Posterior cingulate gyrus (tissue), 11 donors: ENCODE results near the gene GEMIN4.

Source experiments
- DNase-seq, 10 donors: peaks; one replicate each; pipeline versions ENCODE4 v3.0.0 to v3.0.0-alpha.2; 2020 to 2021; ENCODE audit warnings: mixed read lengths in 3 of 10
- intact Hi-C: fragments of 100-400 bp; cut with DNase I; formaldehyde crosslinking; loops from one replicate; pipeline ENCODE4 v1.15.1; 2023

GEMIN4 gene

DNA sequence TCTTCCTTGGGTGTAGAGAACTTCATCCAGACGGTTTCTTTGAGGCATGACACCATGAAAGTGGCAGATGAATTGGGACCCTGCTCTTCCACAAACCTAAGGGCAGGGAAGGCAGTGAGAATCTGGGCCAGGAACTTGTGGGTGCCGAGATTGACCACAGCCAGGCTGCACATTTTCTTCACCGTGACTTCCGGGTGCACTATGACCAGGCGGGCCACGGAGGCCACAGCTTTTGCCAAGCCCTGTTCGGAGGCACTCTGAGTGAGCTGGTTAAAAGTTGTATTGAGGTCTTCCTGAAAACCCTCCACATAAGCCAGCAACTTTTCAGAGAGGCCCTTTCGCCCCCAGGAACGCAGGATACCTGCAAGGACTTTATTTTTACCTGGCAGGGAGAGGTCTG lies 5.9 kb downstream of the GEMIN4 start:
- peak in 1 of 10 donors; percentile 78 for DNase-seq
- intact Hi-C loops = no loop called here

GRCh38 chr17:745406-745805 lies 6.7 kb downstream of the GEMIN4 start:
- intact Hi-C loops = no loop called here

DNA sequence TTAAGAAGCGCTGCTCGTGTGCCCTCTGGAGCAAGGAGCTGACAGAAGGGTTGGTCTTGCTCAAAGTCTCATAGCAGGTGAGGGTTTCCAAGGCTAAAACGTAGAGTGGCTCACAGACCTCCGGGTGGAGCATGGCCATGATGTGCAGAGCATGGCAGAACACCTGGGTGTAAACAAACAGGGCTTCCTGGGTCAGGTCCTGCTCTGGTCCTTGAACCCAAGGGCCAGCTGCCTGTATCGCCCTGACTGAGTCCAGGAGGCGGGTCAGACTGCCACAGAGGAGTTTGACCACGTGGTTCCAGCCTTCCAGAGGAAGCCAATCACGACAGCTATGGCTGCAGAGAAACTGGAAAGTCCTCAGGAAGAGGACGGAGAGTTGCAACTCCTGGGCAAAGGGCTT lies 7.1 kb downstream of the GEMIN4 start:
- intact Hi-C loops = no loop called here
- DNase-seq = peak in 1 of 10 donors; percentile 52

More at GRCh38 chr17:745406-745805, 6.7 kb downstream of the GEMIN4 start:
- peak in 1 of 10 donors; percentile 67 for DNase-seq

DNA sequence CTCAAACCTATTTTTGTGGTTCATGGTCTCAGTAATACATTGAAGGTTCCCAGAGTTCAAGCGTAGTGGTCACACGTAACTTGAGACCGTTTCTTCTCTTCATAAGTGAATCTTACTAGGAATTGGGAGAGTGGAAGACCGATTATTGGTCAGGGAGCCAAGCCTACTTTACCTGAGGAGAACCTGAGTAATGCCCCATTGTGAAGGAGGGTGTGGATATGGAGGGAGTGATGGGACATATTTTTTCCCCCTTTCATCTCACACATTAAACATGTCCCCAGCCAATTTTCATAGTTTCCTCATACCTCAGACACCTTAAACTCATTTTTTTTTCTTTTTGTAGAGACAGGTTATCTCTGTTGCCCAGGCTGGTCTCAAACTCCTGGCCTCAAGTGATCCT lies 8.9 kb downstream of the GEMIN4 start:
- intact Hi-C loops = no loop called here
- DNase-seq = no peak

GRCh38 chr17:742147-742793 lies 9.8 kb downstream of the GEMIN4 start:
- DNase-seq = peak in 2 of 10 donors; percentile 75 to 77
- intact Hi-C loops = no loop called here

DNA sequence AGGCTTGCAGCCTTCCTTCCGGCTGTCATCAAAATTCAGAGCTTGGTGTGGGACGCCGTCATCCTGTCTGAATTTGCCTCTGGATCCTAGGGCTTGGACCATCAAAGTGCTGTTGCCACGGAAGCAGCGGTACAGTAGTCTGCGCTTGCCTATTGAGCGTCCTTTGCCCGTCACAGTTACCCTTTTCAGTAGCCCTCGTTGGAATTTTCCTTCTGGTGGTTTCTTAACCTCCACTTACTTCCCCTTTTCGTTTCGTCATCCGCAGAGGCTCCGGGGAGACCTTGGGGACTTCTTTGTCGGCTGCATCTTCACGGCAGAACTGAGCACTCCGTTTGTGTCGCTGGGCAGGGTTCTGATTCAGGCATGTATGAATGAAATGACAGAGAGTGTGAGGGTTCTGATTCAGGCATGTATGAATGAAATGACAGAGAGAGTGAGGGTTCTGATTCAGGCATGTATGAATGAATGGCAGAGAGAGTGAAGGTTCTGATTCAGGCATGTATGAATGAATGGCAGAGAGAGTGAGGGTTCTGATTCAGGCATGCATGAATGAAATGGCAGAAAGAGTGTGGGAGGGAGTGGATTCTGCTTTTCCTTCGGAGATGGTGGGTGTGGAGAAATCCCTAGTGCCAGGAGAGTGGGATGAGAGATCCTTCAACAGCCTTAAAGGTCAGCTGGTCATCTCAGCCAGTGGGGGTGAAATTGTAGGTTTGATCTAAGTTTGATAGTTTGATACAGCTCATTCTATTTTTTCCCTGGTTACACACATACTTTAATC lies 11.6 kb downstream of the GEMIN4 start:
- peak in 1 of 10 donors; percentile 67 for DNase-seq
- intact Hi-C loops = no loop called here

GRCh38 chr17:737561-738113 lies 14.4 kb downstream of the GEMIN4 start:
- intact Hi-C loops = no loop called here

GRCh38 chr17:733743-734142 lies 18.3 kb downstream of the GEMIN4 start:
- intact Hi-C loops = no loop called here
- peak in 1 of 10 donors; percentile 50 for DNase-seq

More at GRCh38 chr17:737561-738113, 14.4 kb downstream of the GEMIN4 start:
- DNase-seq = peak in 1 of 10 donors; percentile 2

DNA sequence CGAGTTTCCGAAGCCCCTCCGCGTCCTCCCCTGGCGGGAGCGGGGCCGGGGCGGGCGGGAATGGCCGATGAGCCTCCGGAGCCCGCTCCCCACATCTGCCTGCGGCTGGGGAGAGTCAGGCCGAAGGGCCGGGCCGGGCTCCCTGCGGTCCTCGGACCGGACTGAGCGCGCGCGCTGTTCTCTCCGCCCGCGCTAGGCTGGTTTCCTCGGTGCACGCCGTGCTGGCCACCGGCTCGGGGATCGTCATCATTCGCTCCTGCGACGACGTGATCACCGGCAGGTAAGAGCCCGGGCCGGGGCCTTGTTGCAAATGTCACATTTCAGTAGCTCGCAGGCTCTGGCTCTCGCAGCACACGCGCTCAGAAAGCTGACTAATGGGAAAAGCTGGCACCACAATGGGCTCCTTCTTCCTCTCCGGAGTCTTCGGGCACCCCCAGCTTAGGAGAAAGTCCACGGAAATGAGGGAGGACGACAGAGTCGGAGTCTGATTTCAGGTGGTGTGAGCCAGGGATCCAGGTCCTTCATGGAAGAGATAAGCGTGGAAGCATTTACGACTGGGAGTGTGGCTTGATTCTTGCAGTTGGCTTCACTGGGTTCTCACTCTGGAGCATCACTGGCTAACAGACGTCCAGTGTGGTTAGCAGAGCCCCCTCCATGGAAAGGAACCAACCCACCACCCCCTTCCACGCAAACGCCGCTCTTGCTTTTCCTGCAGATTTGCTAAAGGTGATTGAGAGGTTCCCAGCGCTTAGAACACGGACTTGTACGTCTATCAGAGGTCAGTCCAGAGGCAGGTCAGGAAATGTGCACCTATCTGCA lies 19.0 kb downstream of the GEMIN4 start:
- intact Hi-C loops = no loop called here
- DNase-seq = peak in 8 of 10 donors; percentile 16 to 92 (median 48)

- intact Hi-C loops = no loop called here
- peak; percentile 32 to 92 (median 53) for DNase-seq
Measured at GRCh38 chr17:732067-732901, 19.8 kb downstream of the GEMIN4 start, which contains the start of gene TLCD3A. Gene TLCD3A, plus strand, starts transcription at chr17:732596. Its CDS starts 52 bp downstream, at chr17:732648.

DNA sequence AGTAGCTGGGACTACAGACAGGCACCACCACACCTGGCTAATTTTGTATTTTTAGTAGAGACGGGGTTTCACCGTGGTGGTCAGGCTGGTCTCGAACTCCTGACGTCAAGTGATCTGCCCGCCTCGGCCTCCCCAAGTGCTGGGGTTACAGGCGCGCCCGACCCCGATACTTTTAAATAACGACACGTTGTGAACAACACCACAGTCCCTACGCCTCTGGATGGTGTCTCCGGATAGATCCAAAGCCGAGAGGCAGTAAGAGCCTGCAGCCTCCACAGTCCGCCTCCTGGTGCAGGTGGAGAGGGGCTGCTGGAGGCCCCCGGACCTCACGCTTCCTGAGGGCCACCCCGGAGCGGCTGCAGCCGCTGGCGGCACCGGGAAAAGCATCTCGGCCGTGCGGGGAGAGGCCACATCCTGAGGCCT lies 20.4 kb downstream of the GEMIN4 start:
- intact Hi-C loops = no loop called here
- peak in 3 of 10 donors; percentile 19 to 79 (median 28) for DNase-seq

GRCh38 chr17:728911-729310 lies 23.2 kb downstream of the GEMIN4 start:
- DNase-seq = no peak
- intact Hi-C loops = no loop called here

GRCh38 chr17:726271-726919 lies 25.7 kb downstream of the GEMIN4 start:
- no peak for DNase-seq
- intact Hi-C loops = no loop called here

- no peak for DNase-seq
- intact Hi-C loops = no loop called here
Measured at GRCh38 chr17:725746-726145, 26.3 kb downstream of the GEMIN4 start.

DNA sequence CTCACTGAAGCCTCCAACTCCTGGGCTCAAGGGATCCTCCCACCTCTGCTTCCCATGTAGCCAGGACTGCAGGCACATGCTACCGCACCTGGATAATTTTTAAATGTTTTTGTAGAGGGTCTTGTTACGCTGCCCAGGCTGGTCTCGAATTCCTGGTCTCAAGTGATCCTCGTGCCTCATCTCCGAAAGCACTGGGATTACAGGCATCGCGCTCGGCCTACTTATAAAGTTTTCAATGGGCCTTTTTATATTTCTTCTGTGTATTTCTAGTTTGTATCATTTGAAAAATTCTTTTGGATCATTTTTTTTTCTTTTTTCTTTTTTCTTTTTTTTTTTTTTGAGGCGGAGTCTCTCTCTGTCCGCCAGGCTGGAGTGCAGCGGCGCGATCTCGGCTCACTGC lies 27.0 kb downstream of the GEMIN4 start:
- intact Hi-C loops = no loop called here
- no peak for DNase-seq

DNA sequence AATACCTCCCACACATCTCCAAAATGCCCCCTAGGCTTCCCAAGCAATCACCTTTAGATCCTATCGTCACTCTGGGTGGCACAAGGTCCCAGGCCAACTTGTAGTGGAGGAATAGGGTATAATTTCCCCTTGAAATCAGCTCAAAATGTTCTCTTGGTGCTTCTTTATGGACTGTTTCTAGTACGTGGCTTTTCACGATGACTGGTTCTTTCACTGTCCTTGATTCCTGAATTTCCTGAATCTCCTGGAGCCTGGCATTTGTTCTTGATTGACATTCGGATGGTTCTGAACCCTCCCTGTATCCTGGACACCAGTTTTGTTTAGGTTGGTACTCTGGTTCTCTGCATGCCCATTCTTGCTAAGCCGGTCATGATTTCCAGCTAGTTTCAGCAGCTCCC lies 30.5 kb downstream of the GEMIN4 start:
- intact Hi-C loops = no loop called here
- DNase-seq = no peak

GRCh38 chr17:720706-721539 lies 31.1 kb downstream of the GEMIN4 start:
- DNase-seq = no peak
- intact Hi-C loops = no loop called here

DNA sequence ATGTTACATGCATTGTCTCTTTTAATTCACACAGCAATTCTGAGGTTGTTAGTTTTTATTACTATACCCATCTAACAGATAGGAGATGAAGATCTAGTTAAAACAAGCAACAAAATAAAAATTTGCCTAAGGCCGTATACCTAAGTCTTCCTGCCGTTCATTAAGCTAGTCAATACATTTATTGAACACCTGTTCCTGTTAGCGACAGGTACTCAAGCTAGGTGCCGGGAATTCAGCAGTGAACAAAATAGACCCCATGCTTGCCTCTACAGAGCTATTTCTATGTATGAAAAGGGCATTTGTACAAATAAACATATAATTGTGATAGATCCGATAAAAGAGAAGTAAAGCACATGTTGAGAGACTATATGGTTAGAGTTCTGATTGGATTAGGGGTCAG lies 34.0 kb downstream of the GEMIN4 start:
- no peak for DNase-seq
- intact Hi-C loops = no loop called here
